B cell (primary cell): Measurements from ENCODE around the gene TBL1XR1.

Experiments
- EZH2 ChIP-seq: IDR thresholded peaks from 2 replicates; pipeline ENCODE4 v1.6.1; 2012; ENCODE audit warnings: borderline replicate concordance, low read depth, mild to moderate bottlenecking, moderate library complexity, low read length; ENCODE audit not compliant: insufficient read depth, poor library complexity, severe bottlenecking
- TF ChIP-seq, protein P1 (sequence below): fragments of 200-600 bp; IDR thresholded peaks from one replicate; pipeline ENCODE4 v1.8.0; 2022; ENCODE audit warnings: antibody characterized with exemption, mild to moderate bottlenecking

DNA sequence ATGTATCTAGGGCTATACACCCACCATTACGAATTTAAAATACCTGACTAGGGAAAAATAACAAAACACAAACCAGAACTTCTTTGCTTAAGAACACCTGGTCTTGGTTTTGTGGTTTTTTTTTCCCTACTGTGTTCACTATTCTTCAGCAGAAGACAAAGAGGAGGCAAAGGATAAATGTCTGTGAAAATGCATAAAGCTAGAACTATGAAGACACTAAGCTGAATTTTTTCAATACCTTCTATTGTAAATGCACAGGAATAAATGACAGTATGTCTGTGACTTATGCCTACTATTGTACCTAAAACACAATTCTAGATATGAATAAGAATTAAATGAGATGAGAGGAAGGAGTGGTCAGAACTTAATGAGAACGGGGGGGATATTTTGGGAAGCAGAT, 86.9 kb downstream of the TBL1XR1 start:
- TF ChIP-seq, protein P1, sequence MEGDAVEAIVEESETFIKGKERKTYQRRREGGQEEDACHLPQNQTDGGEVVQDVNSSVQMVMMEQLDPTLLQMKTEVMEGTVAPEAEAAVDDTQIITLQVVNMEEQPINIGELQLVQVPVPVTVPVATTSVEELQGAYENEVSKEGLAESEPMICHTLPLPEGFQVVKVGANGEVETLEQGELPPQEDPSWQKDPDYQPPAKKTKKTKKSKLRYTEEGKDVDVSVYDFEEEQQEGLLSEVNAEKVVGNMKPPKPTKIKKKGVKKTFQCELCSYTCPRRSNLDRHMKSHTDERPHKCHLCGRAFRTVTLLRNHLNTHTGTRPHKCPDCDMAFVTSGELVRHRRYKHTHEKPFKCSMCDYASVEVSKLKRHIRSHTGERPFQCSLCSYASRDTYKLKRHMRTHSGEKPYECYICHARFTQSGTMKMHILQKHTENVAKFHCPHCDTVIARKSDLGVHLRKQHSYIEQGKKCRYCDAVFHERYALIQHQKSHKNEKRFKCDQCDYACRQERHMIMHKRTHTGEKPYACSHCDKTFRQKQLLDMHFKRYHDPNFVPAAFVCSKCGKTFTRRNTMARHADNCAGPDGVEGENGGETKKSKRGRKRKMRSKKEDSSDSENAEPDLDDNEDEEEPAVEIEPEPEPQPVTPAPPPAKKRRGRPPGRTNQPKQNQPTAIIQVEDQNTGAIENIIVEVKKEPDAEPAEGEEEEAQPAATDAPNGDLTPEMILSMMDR: no peak
- TF ChIP-seq EZH2: no peak
